HG03175 (cell line): Measurements from ENCODE around the gene NCKAP5.

Experiments
- ATAC-seq: cut with Tn5 transposase; IDR thresholded peaks from one replicate; pipeline ENCODE4 v1.9.1; 2021; ENCODE audit warnings: mild to moderate bottlenecking, moderate library complexity; ENCODE audit not compliant: unreplicated experiment

The NCKAP5 gene

DNA sequence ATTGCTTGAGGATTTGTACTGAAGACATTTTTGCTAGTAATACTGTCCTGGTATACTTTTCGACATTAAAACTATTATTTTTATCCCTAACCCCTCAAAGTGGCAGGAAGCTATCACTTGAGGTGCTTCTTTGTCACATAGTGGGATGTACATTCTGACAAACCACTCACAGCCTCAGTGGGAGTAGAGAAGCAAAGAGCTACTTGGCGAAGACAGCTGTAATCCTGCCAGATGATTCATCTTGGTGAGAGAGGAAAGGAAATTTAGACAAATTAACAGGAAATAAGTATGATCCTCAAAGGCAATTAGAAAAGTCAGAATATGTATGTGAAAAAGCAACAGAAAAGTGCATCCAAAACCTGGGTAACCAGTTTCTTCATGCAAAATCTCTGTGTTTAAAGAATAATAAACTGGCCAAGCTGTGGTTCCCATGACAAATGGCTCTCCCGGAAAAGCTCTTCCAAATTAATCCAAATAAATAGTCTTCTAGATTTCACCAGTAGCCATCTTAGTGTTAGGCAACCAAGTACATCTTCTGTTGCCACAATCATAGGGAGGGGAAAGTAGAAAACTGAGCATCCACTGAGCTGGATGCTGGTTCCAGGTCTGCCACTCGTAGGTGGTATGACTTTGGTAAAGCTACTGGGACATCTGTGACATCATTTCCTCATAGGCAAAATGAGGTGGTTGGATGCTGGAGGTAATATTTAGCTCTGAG lies 590.3 kb downstream of the NCKAP5 start:
- ATAC-seq, result no peak

DNA sequence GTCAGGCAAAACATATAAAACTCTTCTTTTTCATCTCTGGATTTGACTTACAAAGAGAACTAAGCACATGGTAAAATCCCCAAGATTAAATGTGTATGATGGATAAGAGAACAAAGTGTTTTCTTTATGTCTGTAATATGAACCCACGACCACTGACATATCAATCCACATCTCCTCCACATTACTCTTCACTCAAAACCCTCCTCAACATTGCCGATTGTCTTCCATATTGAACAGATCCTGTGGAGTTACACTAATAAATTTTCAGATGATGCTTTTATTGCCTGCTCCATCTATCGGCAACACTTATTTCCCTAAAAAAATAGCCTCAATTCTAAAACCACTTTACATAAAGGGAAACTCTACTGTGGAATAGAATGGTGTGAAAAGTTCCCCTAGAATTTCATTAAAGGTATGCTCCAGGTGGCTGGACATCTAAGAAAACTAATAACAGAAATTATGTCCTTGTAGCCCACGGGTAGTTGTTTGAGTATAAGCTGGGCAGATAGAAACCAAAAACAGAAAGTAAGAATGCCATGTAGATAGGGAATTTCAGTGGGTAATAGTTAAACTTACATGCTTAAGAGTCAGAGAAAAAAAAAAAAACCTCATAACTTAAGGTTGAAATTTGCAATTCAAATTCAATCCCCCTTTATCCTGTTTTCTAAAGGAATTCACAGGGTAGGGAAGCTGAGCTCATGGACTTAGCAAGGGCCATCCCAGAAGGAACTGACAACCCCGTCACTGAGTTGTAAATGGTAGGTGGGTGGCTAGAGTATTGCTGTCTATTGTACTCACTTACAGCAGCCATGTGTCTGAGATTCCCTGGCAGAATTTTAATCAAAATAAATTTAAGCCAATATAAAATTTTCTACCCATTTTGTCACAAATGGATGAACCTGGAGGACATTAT lies 592.8 kb downstream of the NCKAP5 start:
- no peak for ATAC-seq

DNA sequence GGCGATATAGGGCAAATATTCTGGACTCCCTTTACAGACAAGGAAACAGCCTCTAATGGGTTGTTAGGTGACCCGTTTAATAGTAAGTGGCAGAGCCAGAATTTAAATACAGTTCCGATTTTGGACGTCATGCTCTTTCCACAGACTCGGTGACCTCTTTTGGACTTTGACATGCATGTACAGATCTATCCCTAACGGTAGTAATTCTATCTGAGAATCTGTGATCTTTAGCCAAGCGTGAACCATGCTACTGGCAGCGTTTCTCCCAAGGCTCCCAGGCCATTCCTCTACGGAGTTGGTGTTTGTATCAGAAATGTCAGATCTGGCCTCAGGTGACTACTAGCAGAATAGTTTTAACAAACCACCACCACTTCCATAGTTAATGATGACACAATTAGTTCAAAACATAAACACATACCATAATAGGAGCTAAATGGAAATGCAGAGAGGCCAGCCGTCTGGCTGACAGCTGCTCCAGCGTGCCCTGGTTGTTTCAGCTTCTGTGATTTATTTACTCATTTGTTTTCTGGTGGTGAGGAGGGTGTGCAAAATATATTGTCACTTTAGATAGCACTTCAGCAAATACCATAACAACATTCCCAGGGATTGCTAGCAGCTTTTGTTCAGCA lies 593.7 kb downstream of the NCKAP5 start:
- no peak for ATAC-seq

DNA sequence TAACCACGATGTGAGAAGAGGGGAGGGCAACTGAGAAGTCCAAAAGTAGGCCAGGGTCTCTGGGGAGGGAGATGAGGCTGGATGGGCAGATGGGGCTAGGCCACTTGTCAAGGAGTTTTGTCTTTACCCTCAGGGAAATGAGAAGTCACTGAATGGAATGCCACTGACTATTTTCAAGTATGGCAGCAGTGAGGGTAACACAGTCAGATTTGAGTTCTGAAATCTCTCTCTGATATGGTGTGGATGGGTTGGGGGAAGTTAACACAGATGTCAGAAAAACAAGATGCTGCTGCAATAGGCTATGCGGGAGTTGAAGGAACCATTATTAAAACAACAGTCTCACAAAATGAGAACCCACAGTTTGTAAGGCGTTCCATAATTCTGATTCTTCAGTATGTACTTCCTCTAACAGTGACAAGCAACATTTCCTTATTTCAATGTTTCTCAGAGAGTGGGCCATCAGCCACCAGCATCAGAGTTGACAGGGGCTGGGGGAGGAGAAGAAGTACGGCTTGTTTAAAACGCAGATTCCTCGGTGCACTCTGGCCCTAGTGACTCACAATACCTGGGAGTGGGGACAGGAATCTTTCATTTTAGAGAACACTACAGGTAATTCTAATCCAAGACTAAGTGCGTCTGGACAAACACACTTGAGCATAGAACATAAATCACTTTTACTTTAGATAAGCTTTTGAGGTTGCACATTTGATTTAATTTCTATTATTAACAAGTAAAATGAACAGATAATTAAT lies 596.8 kb downstream of the NCKAP5 start:
- ATAC-seq, result no peak

DNA sequence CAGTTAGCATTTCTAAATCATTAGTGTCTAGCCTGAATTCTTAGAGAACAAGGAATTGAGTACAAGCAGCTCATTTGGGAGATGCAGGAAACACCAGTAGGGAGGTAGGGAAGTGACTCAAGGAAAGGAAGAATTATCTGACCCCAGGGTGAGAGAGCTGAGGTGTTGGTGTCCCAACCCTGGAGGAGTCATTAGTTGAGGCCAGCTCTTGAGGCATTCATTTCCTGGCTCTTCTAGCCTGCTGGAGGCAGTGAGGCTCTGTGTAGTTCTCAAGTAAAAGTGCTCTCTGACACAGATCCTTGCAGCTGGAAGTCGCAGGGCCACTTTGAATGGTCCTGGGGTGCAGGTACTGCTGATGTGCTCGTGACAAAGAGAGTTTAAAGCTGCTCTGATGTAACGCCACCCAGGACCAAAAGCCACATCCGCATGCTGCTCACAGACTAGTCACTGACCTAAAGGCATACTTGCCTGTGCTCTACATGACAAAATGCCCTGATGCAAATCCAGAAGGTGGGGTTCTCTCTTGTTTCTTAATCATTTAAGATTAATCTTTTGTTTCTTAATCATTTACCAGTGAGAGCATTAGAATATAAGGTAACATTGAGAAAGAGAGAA lies 598.8 kb downstream of the NCKAP5 start:
- no peak for ATAC-seq

DNA sequence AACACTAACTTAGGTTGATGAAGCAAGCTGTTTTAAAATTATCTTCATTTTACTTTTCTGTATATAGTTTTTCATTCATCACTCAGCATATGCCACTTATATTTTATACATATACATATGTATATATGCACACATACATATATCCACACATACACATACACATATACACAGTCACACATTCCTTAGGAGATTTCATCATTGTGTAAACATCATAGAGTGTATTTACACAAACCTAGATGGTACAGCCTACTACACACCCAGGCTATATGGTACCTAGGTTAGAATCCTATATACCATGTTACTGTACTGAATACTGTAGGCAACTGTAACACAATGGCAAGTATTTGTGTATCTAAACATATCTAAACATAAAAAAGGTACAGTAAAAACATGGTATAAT lies 602.8 kb downstream of the NCKAP5 start:
- ATAC-seq, result no peak

DNA sequence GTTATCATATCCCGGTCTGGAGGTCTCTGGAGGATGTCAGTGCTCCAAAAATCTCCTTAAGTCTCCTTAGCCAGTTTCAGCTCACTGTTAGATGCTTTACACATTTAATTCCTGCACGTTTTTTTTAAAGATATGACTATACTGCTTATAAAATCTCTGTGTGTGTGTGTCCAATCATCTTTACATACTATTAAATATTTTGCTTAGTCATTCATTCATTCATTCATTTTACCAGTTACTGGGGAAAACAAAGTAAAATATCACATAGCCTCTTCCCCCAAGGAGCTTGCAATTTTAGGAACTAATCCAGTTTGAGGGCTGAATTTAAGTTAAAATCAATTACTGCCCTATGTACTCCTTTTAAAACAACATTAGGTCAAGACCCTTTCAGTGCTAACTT lies 605.1 kb downstream of the NCKAP5 start:
- ATAC-seq, result no peak

DNA sequence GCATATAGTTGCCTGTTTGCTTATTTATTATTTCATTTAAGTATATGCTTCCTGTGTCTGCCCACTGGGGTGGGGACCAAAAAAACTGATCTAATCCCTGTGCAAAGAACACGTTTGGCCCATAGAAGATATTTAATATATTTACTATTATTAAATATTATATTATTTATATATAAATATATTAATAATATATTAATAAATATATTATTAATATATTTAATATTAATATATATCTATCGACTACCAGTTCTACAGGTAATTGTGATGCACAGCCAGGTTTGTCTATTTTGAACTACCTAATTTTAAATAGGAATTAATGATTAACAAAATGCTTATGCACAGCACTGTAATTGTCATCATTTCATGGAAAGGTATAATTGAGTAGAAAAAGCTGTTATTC lies 609.4 kb downstream of the NCKAP5 start:
- no peak for ATAC-seq

DNA sequence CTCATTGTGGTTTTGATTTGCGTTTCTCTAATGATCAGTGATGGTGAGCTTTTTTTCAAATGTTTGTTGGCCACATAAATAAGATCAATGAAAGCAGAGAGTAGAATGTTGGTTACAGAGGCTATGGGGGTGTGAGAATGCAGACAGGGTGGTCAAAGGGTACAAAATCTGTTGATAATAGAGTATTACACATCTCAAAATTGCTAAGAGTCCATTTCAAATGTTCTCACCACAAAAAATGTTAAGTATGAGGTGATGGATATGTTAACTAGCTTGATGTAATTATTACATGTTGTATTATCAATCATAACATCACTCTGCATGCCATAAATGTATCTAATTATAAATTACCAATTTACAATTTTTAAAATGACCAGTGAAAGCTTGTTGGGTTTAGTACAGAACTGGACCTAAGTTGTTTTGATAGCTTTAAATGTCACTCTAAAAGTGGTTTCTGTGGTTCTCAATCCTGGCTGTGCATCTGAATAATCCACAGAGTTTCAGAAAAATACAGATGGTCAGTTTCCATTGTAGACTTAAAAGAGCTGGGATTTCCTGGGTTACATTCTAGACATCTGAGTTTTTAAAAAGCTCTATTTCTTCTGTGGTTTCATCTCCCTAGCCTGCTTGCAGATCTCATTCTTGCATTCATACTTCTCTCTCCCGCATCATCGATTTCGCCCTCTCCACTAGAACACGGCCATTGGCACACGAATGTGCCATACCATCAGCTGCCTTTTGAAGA lies 612.2 kb downstream of the NCKAP5 start:
- no peak for ATAC-seq

DNA sequence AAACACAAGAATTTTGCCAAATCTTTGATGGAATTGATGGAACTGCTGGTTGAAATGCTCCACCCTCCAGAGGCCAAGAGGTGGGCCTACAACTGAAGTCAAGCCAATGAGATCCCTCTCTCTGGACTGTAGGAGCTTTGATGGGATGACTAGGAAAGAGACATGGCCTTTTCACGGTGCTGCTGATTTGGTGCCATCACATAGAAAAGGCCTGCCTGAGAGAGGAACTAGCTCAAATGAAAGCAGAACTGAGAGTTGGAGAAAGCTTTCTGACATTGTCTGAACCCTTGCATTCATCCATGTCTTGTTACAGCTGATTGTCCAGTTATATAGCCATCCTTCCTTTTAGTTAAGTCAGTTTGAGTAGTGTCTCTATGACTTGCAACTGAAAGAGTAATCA lies 614.5 kb downstream of the NCKAP5 start:
- ATAC-seq, result peak; percentile 85

DNA sequence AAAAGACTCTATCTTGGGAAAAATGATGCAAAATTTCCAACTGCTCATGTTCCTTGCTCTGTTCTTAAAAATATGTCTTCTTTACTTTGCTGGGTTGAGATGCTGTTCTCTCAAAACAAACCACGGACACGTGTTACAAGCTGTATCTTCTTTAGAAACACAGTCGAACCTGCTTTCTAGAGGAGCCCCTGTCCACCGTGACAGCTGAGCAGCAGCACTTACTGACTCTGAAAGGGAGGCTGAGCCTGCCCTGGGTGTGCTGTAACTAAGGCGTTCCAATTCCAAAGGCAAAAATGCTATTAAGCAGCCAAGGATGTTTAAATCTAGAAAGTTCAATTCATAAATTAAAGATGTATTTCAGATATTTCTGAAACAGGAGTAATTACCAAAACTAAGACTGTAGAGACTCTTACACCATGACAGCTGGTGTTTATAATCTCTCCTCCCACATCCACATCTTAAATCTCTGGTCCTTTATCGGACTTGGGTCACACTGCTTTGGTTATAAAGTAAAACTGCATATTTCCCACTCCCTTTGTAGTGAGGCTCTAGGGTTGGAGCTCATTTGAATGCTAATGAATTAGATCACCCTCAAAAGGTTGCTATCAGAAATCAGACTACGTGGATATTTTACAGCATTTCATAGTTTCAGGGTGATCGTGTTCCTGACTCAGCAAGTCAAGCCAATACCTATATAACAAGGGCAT lies 617.1 kb downstream of the NCKAP5 start:
- ATAC-seq, result no peak

DNA sequence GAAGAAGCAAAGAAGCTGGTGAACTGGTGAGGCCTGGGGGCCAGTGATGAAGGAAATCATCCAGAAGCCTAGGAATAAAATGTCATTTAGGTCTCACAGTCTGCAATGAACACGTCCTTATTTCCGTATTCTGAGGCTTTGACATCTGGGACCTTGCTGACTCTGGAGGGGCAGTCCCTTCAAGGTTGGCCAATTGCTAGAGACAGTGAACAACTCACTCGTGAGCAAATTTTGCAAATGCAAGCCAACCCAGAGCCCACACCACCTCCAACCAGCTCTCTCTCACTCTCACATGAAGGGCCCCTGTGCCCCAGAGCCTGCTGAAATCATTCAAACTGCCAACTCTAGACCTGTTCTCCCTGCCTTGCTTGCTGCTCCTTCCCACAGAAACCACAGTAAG lies 619.2 kb downstream of the NCKAP5 start:
- ATAC-seq, result no peak

DNA sequence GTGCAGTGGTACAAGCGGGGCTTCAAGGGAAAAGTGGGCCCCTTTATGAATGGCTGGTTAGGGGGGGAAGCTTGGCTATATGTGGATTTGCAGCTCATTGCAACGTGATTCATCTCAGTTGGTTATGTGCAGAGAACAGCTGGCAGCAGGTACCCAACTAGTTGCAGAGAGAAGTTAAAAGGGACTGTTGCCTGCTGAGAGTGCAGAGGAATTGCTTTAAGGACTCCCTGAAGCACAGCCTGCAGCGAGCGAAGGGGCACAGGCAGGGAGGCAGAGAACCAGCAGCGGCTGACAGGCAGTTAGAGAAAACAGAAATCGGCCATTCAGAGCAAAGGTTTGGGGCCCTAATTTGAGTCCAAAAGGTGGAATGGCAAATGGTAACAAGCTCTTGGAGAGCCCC lies 620.1 kb downstream of the NCKAP5 start:
- no peak for ATAC-seq

DNA sequence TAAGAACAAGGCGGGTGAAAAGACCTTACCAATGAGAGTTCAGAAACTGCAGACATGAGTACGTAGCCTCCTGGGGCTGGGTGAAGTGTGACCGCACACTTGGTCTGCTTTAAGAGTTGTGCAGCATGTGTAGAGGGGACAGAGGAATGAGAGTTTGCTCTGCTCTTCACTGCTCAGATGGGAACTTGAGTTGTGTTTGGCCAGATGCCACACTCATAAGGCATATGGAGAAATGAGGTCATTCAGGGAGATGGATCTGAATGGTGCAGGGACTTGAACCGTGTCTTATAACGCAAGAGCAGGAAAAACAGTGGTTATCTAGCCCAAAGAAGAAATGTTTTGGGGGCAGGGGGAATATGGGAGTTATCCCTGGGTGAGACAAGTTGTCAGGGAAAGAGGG lies 624.4 kb downstream of the NCKAP5 start:
- ATAC-seq, result no peak

DNA sequence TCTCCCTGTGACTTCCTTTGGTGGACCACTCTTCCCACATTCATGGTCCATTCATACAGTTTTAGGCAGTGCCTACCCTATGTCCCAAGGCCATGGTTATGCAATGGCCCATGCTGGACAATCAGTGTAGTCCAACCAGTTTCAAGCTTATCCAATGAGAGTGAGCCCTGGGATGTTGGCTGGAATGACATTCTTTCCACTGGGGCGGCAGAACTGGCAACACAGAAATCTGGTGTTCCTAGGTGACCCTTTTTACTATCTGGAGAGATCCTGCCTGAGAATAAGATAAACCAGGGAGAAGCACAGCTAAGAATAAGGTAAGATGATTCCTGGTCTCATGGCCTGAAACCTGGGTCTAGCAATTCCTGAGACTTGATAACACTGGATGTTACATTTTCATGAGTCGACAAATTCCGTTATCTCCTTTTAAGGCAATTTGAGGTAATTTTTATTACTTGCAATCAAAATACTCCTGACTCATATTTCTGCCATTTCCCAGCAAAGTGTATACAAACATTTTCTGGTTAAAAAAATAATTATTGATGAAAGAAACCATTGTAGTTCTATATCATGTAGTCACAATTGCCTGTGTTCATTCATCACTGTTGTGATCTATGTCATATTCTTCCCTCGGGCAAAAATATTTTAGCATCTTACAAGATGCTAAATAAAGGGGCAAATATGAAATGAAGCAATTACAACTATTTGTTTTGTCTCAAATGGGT lies 626.8 kb downstream of the NCKAP5 start:
- ATAC-seq, result no peak

DNA sequence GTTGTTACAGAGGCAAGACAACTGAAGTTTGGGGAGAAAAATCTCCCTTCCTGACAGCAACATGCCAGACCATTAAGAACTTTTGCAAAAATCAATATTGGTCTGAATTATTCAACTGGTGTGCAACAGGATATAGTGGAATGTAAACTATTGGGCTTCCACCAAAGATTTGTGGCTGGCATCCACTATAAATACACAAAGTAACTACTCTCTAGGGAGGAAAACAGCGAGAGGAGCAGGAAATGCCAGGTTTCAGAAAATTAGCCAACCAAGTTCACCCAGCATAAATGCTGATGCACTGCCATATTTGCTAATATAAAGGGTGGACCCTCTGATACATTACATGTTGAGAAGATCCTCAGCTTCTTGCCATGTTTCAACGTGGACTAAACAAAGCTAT lies 630.6 kb downstream of the NCKAP5 start:
- ATAC-seq, result no peak

DNA sequence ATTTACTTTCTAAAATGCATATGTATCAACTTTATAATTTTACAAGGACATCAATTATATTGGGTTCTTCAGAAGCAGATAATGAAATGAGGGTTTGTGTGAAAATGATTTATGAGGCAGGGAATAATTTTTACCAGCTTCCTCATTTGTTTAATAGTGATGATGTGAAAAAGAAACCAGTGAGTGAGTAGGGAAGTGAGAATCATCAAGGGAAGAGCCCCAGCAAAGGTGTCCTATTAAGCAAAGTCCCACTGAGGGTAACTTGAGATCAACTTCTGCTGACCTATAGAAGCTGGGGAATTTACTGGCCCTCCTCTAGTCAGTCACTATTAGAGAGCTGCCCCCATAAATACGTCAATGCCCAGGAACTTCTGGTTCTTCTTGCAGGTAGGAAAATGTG lies 631.5 kb downstream of the NCKAP5 start:
- ATAC-seq, result peak; percentile 68

DNA sequence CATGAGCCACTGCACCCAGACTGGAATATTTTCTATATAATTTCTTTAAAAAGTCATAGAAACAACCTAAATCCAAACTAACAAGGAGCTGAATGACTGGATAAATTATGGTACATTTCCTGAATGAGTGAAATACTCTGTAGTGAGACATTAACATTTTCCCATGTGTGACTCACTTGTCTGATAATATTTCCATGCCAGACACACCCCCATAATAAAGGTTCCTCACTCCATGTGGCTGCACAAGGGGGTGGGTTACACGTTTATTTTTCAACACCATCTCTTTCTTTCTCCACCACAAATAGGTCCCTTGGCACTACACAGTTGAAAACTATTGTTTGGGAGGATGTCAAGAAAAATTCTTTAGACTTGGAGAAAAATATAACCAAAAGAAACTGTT lies 632.0 kb downstream of the NCKAP5 start:
- no peak for ATAC-seq

DNA sequence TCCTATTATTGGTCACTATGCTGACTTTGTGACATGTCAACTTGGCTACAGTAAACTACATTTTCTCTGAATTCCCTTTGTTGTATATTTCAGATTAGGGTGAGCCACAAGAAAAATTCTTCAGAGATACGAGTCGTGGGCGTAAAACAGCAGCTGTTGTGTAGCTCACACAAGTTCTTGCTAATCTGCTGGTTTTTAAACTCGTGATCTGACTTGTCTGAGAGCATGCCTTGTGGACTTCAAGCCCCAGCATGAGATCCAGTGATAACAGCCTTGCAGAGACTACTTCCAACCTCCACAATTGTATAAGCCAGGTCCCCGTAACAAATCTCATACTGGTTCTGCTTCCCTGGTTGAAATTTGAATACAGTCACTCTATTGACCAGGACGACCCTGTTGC lies 638.5 kb downstream of the NCKAP5 start:
- ATAC-seq, result no peak
